Raji (cell line): ENCODE measurements around the gene TRAK2.

ENCODE experiments used
- POLR2A ChIP-seq: IDR thresholded peaks from 2 replicates; pipeline ENCODE4 v1.6.1; 2011; ENCODE audit warnings: low read depth, low read length, control low read depth; ENCODE audit not compliant: insufficient read depth

Gene TRAK2

GRCh38 chr2:201348758-201349157 is 102.5 kb downstream of the TRAK2 start:
- TF ChIP-seq POLR2A, result no peak

- no peak for TF ChIP-seq POLR2A
Observed at GRCh38 chr2:201347138-201347537, 104.1 kb downstream of the TRAK2 start.

- no peak for TF ChIP-seq POLR2A
Observed at GRCh38 chr2:201345625-201346213, 105.5 kb downstream of the TRAK2 start.

- TF ChIP-seq POLR2A, result no peak
Observed at GRCh38 chr2:201344663-201345366, 106.4 kb downstream of the TRAK2 start.

- TF ChIP-seq POLR2A, result no peak
Observed at GRCh38 chr2:201343559-201343958, 107.7 kb downstream of the TRAK2 start.

- TF ChIP-seq POLR2A, result no peak
Observed at GRCh38 chr2:201342923-201343322, 108.3 kb downstream of the TRAK2 start.

- no peak for TF ChIP-seq POLR2A
Observed at GRCh38 chr2:201329409-201329808, 121.8 kb downstream of the TRAK2 start.

GRCh38 chr2:201327678-201328077 is 123.6 kb downstream of the TRAK2 start:
- no peak for TF ChIP-seq POLR2A
